ENCODE results near the gene SDK2.
"Not testable (repeated sequence)": the region's sequence is repeated elsewhere in the genome, so short reads cannot be mapped to it uniquely, and the experiment has no call there.

Gene SDK2

DNA sequence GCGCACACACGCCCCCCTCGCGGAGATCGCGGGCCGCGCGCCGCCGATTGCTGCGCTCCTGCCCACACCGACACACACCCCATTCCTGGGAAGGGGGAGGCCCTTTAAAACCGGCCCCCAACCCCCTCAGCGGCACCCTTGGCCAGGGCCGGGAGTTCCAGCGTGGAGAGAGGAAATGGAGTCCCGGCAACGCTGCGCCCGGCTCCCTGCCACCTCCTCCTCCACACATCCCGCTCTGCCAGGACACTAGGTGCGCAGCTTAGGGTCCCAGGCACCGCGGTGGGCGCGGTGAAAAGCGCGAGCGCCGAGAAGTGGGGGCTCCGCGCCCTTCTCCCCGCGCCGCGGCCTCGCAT is 332.8 kb downstream of the SDK2 start:
- no peak for DNase-seq

DNA sequence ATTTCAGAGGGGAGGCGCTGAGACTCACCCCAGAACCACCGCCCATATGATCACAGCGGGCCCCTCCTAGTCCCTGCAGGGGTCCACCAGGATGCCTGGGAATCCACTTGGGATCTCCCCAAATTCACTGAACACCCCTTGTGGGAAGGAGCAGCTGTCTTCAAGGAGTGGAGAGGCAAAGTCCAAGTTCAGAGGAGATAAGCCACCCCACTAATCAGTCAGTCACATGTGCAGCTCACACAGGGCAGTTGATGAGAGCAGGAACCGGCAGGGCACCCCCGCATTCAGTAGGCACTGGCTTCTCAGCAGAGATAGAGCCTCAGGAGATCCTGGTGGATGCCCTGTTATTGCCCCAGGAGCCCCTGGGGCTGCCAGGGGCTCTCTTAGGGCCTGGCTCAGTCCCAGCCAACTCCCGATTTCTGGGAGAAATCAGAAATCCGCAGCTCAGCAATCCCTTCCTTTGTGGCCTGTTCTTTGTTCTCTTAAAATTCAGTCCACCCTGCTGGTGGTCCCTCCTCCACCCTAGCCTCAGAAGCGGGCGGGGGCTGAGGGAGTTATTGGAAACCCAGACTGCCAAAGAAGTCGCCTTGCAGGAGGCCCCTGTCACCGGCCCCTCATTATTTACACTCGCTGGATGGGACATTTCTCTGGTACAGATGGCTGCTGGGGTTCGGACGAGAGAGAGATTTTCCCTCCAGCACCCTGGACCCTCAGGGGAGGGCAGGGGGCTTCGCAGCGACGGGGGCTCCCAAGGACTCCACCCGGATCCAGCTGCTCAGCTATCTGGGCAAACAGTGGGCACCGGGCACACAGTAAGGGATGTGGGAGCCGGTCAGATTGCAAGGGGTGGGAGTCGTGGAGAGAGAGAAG is 334.3 kb downstream of the SDK2 start:
- peak; percentile 58 for DNase-seq

DNA sequence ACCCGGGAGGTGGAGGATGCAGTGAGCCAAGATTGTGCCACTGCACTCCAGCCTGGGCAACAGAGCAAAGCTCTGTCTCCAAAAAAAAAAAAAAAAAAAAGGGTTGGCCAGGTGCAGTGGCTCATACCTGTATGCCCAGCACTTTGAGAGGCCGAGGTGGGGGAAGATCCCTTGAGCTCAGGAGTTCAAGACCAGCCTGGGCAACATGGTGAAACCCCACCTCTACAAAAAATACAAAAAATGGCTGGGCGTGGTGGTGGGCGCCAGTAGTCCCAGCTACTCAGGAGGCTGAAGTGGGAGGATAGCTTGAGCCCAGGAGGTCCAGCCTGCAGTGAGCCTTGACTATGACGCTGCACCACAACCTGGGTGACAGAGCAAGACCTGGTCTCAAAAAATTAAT is 335.3 kb downstream of the SDK2 start:
- not testable (repeated sequence) for DNase-seq

DNA sequence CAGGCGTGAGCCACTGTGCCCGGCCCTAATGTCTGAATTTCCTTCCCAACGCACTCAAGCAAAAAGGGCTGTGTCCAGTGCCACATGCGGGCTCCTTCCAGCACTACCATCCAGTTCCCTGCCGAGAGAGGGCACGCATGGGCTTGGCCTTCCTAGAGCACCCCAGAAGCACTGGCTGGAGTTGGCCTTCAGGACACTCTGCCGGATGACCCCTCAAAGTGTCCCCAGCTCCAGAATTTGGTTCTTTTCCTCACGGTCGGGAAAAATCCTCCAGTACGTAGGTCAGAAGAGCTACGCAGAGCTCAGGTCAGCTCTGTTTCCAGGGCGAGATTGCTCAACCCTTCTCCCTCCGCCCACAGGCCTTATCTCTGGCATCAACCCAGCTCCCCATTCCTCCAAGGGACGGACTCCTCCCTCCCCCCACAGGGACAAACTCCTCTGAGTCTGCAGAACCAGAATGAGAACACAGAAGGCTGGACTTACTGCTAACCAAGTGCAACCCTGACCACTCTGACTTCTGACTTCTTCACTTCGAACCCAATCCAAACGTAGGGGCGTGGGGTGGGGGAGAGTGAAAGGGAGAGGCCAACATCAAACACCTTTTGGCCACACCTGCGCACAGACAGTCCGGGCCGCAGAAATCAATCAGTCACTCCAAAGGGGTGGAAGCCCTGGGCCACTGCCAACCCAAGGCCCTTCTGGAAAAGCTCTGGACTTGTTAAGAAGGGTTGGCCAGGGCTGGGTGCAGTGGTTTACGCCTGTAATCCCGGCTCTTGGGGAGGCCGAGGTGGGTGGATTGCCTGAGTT is 336.0 kb downstream of the SDK2 start:
- DNase-seq = no peak

DNA sequence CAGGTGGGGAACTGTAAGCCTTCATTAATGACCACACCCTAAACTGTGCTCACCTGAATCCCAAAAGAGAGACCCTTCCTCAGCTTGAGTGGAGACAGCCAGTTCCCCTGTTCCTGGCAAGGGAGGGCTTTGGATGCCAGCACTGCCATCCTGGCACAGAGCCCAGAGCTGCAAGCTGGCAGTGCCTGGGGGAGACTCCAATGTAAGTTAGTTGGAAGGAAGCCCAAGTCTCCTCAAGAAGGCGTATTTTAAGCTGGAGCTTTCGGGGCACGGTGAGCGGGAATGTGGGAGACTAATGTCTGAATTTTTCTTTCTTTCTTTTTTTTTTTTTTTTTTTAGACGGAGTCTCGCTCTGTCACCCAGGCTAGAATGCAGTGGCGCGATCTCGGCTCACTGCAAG is 337.1 kb downstream of the SDK2 start:
- no peak for DNase-seq

DNA sequence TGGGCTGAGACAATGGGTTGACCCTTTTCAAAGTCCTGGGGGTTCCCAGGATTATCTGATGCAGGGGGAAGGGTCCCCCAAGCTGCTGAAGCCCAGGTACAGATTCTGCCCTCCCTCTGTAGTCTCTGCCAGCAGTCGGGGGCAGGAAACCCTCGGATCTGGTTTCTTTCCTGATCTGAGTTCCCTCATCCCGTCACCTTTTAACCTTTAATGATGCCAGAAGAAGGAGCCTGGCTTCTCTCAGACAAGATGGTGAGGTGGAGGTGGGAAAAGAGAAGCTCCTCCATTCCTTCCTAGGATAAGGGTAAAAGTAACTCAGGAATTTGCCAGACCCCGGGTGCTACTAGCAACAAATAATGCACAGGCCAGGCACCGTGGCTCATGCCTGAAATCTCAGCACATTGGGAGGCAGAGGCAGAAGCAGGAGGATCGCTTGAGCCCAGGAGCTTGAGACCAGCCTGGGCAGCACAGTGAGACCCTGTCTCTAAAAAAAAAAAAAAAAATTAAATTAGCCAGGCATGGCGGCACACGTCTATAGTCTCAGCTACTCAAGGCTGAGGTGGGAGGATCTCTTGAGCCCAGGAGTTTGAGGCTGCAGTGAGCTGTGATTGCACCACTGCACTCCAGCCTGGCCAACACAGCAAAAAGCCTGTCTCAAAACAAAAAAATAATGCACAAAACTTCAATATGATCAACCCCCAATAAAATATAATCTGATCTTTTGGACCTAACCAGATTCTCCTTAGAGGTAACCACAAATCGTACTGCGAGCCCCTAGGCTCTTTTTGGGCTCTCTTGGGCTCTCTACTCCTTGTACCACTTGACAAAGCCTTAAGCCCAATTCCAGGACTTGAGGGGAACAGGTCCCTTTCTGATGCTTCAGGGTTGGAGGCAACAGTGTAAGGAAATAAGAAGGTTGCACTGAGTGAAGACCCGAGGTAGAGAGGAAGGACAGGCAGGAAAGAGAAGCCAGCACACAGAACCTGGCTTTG is 338.1 kb downstream of the SDK2 start:
- DNase-seq = no peak

DNA sequence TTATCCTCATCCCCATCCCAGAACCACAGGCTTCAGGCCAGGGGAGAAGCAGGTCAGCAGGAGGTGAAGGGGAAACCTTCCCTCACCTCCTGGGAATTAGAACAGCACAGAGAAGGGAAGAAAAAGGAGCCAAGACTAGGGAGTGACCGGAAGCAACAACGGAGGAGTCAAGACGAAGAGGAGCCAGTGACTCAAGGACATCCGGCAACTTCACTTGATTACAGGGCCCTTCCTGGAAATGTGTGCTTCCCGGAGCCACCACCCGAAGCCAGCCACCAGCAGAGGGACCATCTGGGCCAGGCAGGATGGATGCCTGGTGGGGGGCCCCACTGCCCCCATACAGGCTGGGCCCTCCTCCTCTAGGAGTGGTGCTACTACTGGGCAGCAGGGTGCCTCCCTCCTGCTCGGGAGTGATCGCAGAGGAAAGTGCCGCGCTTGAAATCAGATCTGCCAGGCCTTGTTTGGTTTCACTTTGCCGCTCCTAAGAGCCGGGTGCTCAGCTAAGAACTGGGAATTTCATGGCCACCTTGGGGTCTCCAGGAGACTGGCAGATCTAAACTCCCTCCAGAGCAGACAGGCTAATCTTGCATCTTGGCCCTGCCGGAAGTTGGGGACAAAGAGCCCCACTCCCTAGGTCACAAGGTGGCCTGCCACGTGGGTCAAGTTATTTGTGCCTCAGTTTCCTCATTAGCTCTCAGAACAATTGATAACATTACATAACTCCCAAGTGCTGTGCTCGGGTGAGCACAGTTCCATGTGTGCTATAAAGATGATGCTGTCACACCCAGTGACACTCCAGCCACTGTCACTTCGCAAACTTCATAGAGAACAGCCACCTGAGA is 339.1 kb downstream of the SDK2 start:
- DNase-seq = peak; percentile 76

DNA sequence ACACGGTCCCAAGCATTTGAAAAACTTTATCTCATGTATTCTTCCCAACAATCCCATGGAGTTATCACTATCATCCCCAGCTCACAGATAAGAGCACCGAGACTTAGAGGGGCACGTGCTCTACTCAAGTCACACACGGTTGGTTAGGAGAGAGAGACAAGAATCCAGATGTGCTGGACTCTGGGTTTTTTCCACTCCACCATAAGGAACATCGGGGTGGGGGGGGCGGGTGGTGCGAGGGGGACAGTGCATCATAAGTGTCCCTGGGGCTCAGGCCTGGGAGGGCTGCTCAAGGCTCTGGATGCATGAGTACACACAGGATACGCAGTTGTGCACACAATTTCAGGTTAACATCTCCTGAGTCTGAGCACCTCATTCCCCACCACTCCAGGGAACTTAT is 339.8 kb downstream of the SDK2 start:
- DNase-seq = no peak

DNA sequence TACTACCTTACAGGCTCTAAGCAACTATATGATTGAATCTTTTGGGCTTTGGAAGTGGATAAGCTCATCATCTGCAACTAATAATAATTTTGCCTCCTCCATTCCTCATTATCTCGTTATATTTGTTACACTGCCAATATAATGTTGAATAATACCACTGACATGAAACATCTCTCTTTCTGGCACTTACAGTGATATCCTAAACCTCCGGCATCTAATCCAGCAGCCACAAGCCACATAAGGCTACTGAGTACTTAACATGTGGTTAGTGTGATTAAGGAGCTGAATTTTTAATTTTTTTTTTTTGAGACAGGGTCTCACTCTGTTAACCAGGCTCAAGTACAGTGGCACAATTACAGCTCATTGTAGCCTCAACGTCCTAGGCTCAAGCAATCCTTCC is 342.1 kb downstream of the SDK2 start:
- DNase-seq = no peak

DNA sequence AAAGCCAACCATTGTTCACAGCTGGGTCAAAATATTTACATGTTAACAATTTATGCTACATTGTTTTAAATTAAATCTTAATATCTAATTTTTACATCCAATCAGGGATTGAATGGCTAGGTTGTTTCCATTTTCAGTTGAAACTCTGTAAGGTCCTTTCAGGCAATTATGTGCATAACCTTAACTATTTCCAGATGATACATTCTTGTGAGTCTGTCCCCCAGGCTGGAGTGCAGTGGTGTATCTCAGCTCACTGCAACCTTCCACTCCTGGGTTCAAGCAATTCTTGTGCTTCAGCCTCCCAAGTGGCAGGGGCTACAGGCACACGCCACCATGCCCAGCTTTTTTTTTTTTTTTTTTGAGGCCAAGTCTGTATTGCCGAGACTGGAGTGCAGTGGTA is 342.9 kb downstream of the SDK2 start:
- DNase-seq = no peak

DNA sequence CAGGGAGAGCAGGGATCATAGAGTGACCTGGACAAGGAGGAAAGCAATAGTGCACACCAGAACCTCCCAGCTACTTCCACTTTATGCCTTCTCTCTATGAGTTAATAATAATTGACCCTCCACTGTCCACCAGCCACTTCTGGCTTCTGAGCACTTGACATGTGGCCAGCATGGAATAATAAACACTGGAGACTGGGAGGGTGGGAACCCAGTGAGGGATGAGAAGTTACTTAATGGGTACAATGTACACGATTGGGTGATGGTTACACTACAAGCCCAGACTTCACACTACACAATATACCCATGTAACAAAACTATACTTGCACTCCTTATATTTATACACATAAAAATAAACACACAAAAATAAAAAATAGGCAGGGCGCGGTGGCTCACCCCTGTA is 343.9 kb downstream of the SDK2 start:
- DNase-seq = no peak

DNA sequence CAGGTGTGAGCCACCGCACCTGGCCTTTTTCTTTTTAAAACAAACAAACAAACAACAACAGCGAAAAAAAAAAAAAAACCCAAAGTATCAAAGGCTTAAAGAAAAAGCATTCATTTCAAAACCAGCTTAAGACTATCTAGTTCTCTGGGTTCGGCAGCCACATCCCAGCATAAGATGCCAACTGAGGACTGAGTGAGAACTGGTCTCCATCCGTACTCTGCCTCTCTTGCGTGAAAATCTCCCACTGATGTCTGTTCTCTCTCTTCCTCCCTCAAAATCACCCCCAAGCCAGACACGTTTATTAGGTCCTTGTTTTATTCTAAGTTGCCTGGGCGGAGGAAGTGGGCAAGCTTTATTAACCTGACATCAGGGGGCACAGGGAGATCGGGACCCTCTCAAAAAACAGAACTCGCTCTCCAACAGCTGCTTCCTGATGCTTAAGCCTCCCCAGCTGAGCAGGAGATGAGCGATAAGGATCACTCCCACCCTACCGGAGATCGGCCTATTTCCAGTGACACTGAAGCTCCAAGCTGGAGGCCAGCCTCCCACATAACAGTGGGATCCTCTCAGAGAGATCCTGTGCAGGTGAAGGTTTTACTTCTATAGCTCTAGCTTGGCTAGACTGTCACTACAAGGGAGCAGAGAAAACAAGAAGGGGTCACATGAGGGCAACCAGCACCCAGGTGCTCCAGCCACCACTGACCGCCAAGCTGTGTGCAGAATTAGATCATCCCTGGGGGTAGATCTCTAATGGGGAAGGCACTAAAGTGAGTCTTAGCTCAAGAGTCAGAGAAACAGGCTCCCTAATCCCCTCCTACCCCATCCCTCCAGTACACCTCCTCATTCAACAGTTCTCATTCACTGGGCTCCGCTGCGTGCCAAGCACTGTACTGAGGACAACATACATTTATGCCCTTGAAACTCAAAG is 346.0 kb downstream of the SDK2 start:
- no peak for DNase-seq

DNA sequence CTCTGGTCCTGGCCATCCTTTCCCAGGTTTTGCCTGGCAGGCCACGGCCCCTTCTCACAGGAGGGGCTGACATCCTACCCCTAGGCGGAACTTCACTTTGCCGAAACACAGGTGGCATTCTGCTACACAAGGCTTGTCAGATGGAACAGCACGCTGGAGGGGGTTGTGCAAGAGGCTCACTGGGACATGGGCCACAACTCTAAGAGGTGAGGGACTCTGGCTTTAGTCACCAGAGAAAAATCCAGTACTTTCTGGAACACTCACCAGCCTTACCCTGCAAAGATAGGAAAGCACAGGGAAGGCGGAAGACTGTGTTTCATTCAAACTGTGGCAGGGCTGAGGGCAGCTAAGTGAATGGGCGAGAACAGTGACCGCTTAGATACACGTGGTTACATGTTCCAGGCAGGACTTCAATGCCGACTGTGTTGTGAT is 350.7 kb downstream of the SDK2 start:
- no peak for DNase-seq

DNA sequence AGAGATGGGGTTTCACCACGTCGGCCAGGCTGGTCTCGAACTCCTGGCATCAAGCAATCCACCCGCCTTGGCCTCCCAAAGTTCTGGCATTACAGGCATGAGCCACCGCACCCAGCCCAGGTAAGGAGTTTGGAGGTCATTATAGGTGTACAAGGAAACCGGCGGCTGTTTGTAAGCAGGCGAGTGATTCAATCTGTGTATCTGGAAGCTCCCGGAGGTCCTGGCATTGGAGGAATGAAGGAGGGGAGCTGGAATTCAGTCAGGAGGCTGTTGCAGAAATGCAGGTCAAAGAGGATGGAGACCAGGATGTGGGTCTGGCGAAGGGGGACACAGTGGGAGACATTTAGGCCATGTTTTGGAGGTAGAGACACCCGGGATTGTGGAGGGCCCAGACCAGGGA is 351.2 kb downstream of the SDK2 start:
- DNase-seq = no peak

DNA sequence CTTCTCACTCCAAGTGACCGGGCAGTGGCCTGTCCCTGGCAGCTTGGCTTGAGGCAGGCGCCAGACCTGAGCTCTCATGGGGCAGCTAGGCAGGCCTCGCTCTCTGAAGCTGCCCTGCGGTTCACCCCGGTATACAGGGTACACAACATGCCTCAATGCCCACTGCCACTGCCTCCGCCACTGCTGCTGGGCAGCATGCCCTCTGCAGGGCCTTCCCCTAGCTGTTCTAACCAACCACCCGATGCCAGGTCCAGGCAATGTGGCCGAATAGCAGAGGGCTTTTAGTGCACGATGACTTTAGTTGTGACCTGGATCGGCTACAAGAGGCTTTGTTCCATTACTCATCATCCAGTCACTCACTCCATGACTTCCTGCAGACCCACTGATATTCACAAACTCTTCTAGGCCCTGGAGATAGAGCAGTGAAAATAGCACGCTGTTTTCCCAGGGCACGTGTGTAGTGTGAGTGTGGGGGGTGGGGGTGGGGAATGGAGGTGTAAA is 352.2 kb downstream of the SDK2 start:
- DNase-seq = no peak

DNA sequence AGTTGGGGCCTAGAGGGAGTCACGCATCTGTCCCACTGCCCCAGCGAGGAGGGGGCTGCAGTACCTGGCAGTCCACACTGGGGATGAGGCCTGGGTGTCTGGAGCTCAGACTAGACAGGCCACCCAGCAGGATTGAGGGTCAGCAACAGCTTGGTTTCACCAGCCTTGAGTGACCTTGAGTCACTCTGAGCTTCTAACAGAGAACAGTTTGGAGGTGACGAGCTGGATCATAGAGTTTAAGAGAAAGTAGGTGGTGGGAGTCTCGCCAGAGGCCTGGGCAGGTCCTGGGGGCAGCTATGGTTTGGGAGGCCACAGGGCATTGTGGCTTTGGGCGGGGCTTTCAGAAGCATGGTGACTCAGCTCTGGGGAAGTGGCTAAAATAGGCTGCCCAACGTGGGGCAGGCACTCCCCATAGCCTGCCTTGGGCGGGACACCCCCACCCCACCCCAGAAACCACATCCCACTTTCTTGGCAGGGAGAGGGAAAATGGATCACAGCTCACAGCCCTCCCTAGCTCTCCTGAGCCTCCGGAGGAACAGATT is 352.9 kb downstream of the SDK2 start:
- DNase-seq = no peak

DNA sequence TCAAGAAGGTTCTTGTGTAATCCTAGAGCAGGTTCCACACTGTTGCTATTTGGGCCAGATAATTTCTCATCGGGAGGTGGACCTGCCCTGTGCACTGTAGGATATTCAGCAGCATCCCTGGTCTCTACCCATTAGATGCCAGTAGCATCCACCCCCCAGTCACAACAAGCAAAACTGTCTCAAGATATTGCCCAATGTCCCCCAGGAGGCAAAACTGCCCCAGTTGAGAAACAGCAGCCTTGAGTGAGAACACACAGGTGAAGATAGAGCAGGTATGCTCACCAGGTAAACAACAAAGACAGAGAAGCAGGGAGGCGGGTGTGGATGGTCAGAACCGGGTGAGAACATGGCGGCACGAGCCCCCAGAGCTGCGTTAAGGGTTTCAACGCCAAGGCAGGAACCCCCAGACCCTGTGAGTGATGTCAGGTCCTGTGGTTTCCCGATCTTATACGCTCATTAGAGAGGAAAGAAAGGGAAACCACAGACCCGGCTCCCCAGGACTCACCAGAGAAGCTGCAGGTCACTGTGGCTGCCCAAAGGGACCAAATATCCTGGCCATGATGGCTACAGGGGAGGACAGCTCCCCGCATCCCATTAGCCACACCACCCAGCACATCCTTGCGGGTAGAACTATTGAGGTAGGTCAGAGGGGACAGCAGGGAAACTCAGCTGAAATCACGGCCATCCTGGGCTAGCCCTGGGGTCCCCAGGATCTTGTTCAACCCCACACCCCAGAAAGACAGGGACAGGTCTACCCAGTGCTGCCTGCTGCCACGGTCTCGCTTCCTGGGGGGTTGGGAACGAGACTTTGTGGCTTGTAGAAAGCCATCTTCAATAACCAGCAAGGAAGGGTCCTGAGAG is 353.6 kb downstream of the SDK2 start:
- DNase-seq = no peak

DNA sequence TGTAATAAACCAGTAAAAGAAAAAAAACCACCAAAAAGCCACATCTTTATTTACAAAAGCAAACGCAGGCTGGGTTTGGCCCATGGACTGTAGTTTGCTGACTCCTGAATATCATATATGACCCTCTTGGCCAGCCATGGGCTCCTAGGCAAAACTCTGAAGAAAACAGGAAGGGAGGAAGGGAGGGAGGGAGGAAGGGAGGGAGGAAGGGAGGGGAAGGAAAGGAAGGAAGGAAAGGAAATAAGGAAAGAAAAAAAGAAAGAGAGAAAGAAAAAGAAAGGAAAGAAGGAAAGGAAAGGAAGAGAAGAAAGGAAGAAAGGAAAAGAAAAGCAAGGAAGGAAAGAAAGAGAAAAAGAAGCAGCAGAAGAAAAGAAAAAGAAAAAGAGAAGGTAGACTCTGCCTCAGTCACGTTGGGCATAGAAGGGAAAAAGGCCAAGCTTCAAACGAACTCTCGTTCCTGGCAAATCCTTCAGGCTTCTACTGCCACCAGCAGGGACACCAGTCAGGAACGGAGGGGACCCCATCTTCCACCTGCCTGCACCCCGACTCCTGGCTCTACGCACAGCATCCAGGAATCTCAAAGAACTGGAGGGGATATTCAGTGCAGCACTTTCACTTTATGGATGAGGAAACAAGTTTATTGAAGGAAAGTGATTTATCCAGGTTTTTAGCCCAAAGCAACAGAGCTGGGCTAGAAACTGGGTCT is 354.5 kb downstream of the SDK2 start:
- no peak for DNase-seq

Data from right forelimb (tissue), 1 donor.